Tibial nerve (tissue), 4 donors: ENCODE data around the gene SHLD1.

Experiments
- CTCF ChIP-seq, 5 experiments: fragments of 200-600 bp in 3 of 5; fragments of 450-650 bp in 2 of 5; sonication (generic) in 3 of 5; IDR thresholded peaks; one replicate each; pipeline ENCODE4 v1.5.1; 2016 to 2019; ENCODE audit warnings: antibody characterized with exemption in 5 of 5, mild to moderate bottlenecking in 3 of 5, moderate library complexity in 2 of 5
- EP300 ChIP-seq, 2 donors: sonication (generic); formaldehyde crosslinking; IDR thresholded peaks; one replicate each; pipeline ENCODE4 v1.6.1; 2017; ENCODE audit warnings: antibody characterized with exemption in 2 of 2, mild to moderate bottlenecking in 1 of 2

DNA sequence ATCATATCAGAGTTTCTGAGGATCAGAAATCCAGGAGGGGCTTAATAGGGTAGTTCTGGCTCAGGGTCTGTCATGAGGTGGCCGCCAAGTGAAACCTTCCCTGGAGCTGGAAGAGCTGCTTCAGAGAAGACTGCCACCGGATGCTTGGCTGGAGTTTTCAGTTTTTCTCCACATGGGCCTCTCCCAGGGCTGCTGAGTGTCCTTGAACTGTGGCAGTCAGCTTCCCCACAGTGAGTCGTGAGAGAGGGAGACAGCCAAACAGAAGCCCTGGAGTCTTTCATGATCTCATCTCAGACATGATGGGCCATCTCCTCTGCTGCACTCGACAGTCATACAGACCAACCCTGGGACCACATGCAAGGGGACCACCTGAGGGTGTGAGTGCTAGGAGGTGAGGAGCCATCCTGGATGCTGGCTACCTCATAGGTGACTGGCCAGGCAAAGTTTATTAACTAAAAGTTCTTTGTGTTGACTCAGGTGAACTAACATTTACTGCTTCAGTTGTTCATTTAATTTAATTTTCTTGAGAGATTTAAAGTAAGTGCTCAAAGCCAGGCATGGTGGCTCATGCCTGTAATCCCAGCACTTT lies 71.5 kb downstream of the SHLD1 start:
- no peak for TF ChIP-seq CTCF (IDR thresholded peaks at IDR 0.05)
- TF ChIP-seq EP300 (IDR thresholded peaks at IDR 0.05), result no peak
